DOHH2 (cell line): ENCODE data around the gene NEMF.

Experiments used
- CTCF ChIP-seq: fragments of 200-600 bp; sonication (generic); IDR thresholded peaks from one replicate; pipeline ENCODE4 v1.5.1; 2014; ENCODE audit warnings: antibody characterized with exemption, mild to moderate bottlenecking, low read depth, low read length; ENCODE audit not compliant: poor library complexity, severe bottlenecking
- EZH2phosphoT487 ChIP-seq: fragments of 200-600 bp; sonication (generic); IDR thresholded peaks from 2 replicates; pipeline ENCODE4 v1.6.1; 2017; ENCODE audit warnings: borderline replicate concordance, mild to moderate bottlenecking, antibody characterized with exemption, low read length, moderate library complexity, mixed read lengths

DNA sequence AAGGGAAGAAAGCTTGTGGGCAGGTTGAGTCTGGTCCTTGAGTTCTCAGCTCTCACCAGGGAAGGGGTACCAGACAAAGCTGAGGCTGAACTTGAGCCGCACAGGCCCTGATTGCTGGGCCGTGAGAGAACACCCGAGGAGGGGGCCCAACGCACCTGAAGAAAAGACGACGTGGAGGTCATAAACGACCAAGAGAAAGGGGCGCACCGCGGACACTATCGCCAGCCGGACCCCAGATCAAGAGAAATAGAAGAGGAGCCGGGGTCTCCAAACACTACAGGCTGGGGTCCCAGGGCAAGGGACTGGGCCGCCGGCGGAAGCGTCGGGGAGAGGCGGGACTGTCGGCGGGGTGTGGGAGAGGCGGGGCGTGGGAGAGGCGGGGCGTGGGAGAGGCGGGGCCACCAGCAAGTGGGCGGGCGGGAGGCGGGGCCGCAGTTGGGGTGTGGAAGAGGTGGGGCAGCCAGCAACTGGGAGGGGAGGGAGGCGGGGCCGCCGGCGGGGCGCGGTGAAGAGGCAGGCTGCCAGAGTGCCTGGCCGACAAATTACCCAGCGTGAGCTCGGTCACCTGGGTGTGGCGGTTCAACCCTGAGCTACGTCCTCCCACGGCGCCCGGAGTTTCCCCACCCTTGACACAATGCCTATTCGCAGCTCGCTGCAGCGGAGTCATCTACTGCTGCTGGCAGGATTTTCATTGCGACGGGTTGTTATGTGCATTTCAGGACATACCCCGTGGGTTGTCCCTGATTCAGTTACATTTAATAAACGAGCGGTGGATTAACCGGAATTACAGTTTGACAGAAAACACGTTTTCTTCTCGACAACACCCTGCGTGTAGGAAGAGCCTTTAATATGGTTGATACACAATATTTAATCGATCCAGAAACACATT lies 15.5 kb upstream of the NEMF start:
- TF ChIP-seq CTCF (no peak), EZH2phosphoT487 (no peak)
